GM23248 (cell line): ENCODE measurements around the gene BSCL2. TPM values are rescaled to one million over a fixed set of nuclear protein-coding genes. Genes with fewer than 3 reads are reported as not detected.

ENCODE experiments used
- DNase-seq: peaks from one replicate; pipeline ENCODE4 v3.0.0-alpha.2; 2015
- H2AFZ ChIP-seq: fragments of 200-600 bp; sonication (generic); 2 replicates; pipeline ENCODE4 v1.6.1; 2016; ENCODE audit warnings: antibody characterized with exemption
- H3F3A ChIP-seq: fragments of 200-600 bp; sonication (generic); 2 replicates; pipeline ENCODE4 v1.6.1; 2016; ENCODE audit warnings: mild to moderate bottlenecking, antibody characterized with exemption, mixed run types; ENCODE audit not compliant: insufficient read depth
- H3K27ac ChIP-seq: fragments of 200-600 bp; sonication (generic); 2 replicates; pipeline ENCODE4 v1.5.1; 2016; ENCODE audit warnings: mild to moderate bottlenecking
- H3K27me3 ChIP-seq: fragments of 200-600 bp; sonication (generic); replicated peaks from 2 replicates; pipeline ENCODE4 v1.6.1; 2016; ENCODE audit warnings: mild to moderate bottlenecking; ENCODE audit not compliant: insufficient read depth
- H3K36me3 ChIP-seq: fragments of 200-600 bp; sonication (generic); 2 replicates; pipeline ENCODE4 v1.6.1; 2016; ENCODE audit warnings: low read depth, mild to moderate bottlenecking
- H3K4me1 ChIP-seq: fragments of 200-600 bp; sonication (generic); 2 replicates; pipeline ENCODE4 v1.6.1; 2016; ENCODE audit warnings: mild to moderate bottlenecking; ENCODE audit not compliant: insufficient read depth
- H3K4me2 ChIP-seq: fragments of 200-600 bp; sonication (generic); one replicate; pipeline ENCODE4 v1.6.1; 2016; ENCODE audit warnings: mild to moderate bottlenecking; ENCODE audit not compliant: unreplicated experiment
- H3K4me3 ChIP-seq: fragments of 200-600 bp; sonication (generic); 2 replicates; pipeline ENCODE4 v1.5.1; 2016; ENCODE audit warnings: mild to moderate bottlenecking
- H3K79me2 ChIP-seq: fragments of 200-600 bp; sonication (generic); 2 replicates; pipeline ENCODE4 v1.6.1; 2016; ENCODE audit warnings: mild to moderate bottlenecking; ENCODE audit not compliant: insufficient read depth
- H3K9ac ChIP-seq: fragments of 200-600 bp; sonication (generic); 2 replicates; pipeline ENCODE4 v1.6.1; 2016; ENCODE audit warnings: mild to moderate bottlenecking
- H3K9me2 ChIP-seq: fragments of 200-600 bp; sonication (generic); 2 replicates; pipeline ENCODE4 v1.6.1; 2016; ENCODE audit warnings: mixed run types, mild to moderate bottlenecking, moderate library complexity; ENCODE audit not compliant: insufficient read depth
- H3K9me3 ChIP-seq: fragments of 200-600 bp; sonication (generic); one replicate; pipeline ENCODE4 v1.6.1; 2017; ENCODE audit warnings: low read depth
- H4K20me1 ChIP-seq: fragments of 200-600 bp; sonication (generic); 2 replicates; pipeline ENCODE4 v1.6.0; 2016; ENCODE audit not compliant: insufficient read depth
- EZH2 ChIP-seq: fragments of 200-600 bp; sonication (generic); IDR thresholded peaks from 2 replicates; pipeline ENCODE4 v1.6.1; 2018; ENCODE audit warnings: antibody characterized with exemption, mild to moderate bottlenecking; ENCODE audit not compliant: insufficient read depth, poor library complexity, severe bottlenecking
- EZH2phosphoT487 ChIP-seq: fragments of 200-600 bp; sonication (generic); IDR thresholded peaks from 2 replicates; pipeline ENCODE4 v1.6.1; 2018; ENCODE audit warnings: antibody characterized with exemption, moderate library complexity, mild to moderate bottlenecking, low read depth; ENCODE audit not compliant: insufficient read depth
- WGBS, 2 experiments: methylation state at CpG; one replicate each; pipeline ENCODE4 v1.1.6; 2015 to 2017; ENCODE audit warnings: low lambda C conversion rate in 2 of 2, low coverage in 1 of 2; ENCODE audit errors: missing lambda C conversion rate in 2 of 2; 5-methylcytosine and 5-hydroxymethylcytosine counted together
- in situ Hi-C: fragments of 300-500 bp; cut with MboI; formaldehyde crosslinking; loops from 2 replicates; pipeline ENCODE4 v1.15.0; 2020
- polyA plus RNA-seq: library from polyadenylated mRNA; unstranded; fragments of >200 nt; fragmentation: Nextera tagmentation; extraction: Ambion mirVana; gene quantifications from 2 replicates; pipeline ENCODE4 v1.2.1, GENCODE V29; 2016
- total RNA-seq: library from RNA; depleted of rRNA; stranded (reverse); fragments of >200 nt; shearing (Covaris generic); gene quantifications from 2 replicates; pipeline ENCODE4 v1.2.3, GENCODE V29; 2014

BSCL2 gene
- total and polyA plus RNA-seq, 2 experiments from 2014 or later: 51.0 to 74.5 TPM

GRCh38 chr11:62727872-62728170, 20.6 kb upstream of the BSCL2 start:
- Histone ChIP-seq H3K9me3 (no peaks in the 10 kb centered on the region), H3K27me3 (no peaks in the 10 kb centered on the region), H3K4me3 (peak overlapping the region; percentile 88), H4K20me1 (peaks cover 13% of the 10 kb centered on the region; the same call in 1 of the 2 replicates), H3K4me2 (peak overlapping the region; percentile 92), H3K9ac (peak overlapping the region; percentile 92), H3K36me3 (peaks cover 12% of the 10 kb centered on the region), H2AFZ (peak overlapping the region; percentile 97), H3K9me2 (no peaks in the 10 kb centered on the region), H3K4me1 (peaks cover 21% of the 10 kb centered on the region), H3K79me2 (peaks cover 83% of the 10 kb centered on the region), H3K27ac (peak overlapping the region; percentile 95), H3F3A (peaks cover 45% of the 10 kb centered on the region)
- in situ Hi-C loops: no loop called here
- TF ChIP-seq EZH2phosphoT487 (no peak), EZH2 (no peak)
- 0 to 1% methylated on average over 20 of the region's 20 CpGs for WGBS, 2 experiments
- peak; percentile 99 for DNase-seq

- Histone ChIP-seq H3K36me3 (peaks cover 17% of the 10 kb centered on the region), H3K9me3 (no peaks in the 10 kb centered on the region), H3K9ac (peak within 1 kb of the TSS; percentile 92), H3F3A (peaks cover 45% of the 10 kb centered on the region), H3K27ac (peak within 1 kb of the TSS; percentile 95), H3K79me2 (peaks cover 83% of the 10 kb centered on the region), H3K4me3 (peak within 1 kb of the TSS; percentile 88), H3K4me2 (peak within 1 kb of the TSS; percentile 93), H3K9me2 (no peaks in the 10 kb centered on the region), H3K4me1 (peaks cover 21% of the 10 kb centered on the region), H2AFZ (peak within 1 kb of the TSS; percentile 97), H4K20me1 (peaks cover 13% of the 10 kb centered on the region; the same call in 1 of the 2 replicates), H3K27me3 (no peaks in the 10 kb centered on the region)
- 1% methylated on average over 50 to 71 of the region's 72 CpGs for WGBS, 2 experiments
- peak; percentile 100 for DNase-seq
- in situ Hi-C loops: no loop called here
- TF ChIP-seq EZH2 (no peak), EZH2phosphoT487 (no peak)
Measured at GRCh38 chr11:62727165-62727871, 20.1 kb upstream of the BSCL2 start, which contains the start of gene HNRNPUL2. TSS of gene HNRNPUL2 (minus strand) at chr11:62727457. CDS start at chr11:62727156, 301 bp downstream.

- H3K4me2 ChIP-seq: peak overlapping the region; percentile 93
- no peak for DNase-seq
- no peaks in the 10 kb centered on the region for H3K27me3 ChIP-seq
- peaks cover 21% of the 10 kb centered on the region for H3K36me3 ChIP-seq
- H3K79me2 ChIP-seq: peaks cover 83% of the 10 kb centered on the region
- in situ Hi-C loops: no loop called here
- H3K4me1 ChIP-seq: peaks cover 21% of the 10 kb centered on the region
- H3K9me2 ChIP-seq: no peaks in the 10 kb centered on the region
- no peaks in the 10 kb centered on the region for H3K9me3 ChIP-seq
- peak overlapping the region; percentile 88 for H3K4me3 ChIP-seq
- H4K20me1 ChIP-seq: peaks cover 13% of the 10 kb centered on the region; the same call in 1 of the 2 replicates
- H3K9ac ChIP-seq: peak overlapping the region; percentile 92
- whole genome bisulfite sequencing, 2 experiments: 3% methylated on average over 8 to 37 of the region's 37 CpGs
- no peak for TF ChIP-seq EZH2phosphoT487
- no peak for TF ChIP-seq EZH2
- H3K27ac ChIP-seq: peak overlapping the region; percentile 95
- peaks cover 45% of the 10 kb centered on the region for H3F3A ChIP-seq
- H2AFZ ChIP-seq: peak overlapping the region; percentile 65; the same call in 1 of the 2 replicates
Measured at GRCh38 chr11:62726915-62727164, 19.6 kb upstream of the BSCL2 start.

GRCh38 chr11:62726156-62726914, 19.1 kb upstream of the BSCL2 start:
- H2AFZ ChIP-seq: peak overlapping the region; percentile 65; the same call in 1 of the 2 replicates

More at GRCh38 chr11:62726156-62726914, 19.1 kb upstream of the BSCL2 start:
- Histone ChIP-seq H3K9me2 (no peaks in the 10 kb centered on the region), H3K36me3 (peaks cover 26% of the 10 kb centered on the region), H3K4me3 (peak overlapping the region; percentile 88), H3K9ac (peak overlapping the region; percentile 92), H3F3A (peaks cover 45% of the 10 kb centered on the region), H3K79me2 (peaks cover 83% of the 10 kb centered on the region), H3K9me3 (no peaks in the 10 kb centered on the region), H3K27ac (peak overlapping the region; percentile 95), H3K27me3 (no peaks in the 10 kb centered on the region), H3K4me1 (peaks cover 21% of the 10 kb centered on the region), H3K4me2 (peak overlapping the region; percentile 93), H4K20me1 (peaks cover 13% of the 10 kb centered on the region; the same call in 1 of the 2 replicates)
- 0 to 2% methylated on average over 36 to 51 of the region's 51 CpGs for WGBS, 2 experiments
- DNase-seq: no peak
- in situ Hi-C loops: no loop called here
- no peak for TF ChIP-seq EZH2
